Neural cell (in vitro differentiated cells): ENCODE results near the gene GID4. TPM values are rescaled to one million over a fixed set of nuclear protein-coding genes. Genes with fewer than 3 reads are reported as not detected.

Source experiments
- H2AFZ ChIP-seq: fragments of 200-600, 300-800 bp; sonication (generic), shearing (Covaris generic); 2 replicates; pipeline ENCODE4 v1.6.0; 2014; ENCODE audit warnings: low read depth, mild to moderate bottlenecking, antibody characterized with exemption, low read length, moderate library complexity
- H3F3A ChIP-seq: fragments of 200-600 bp; shearing (Covaris generic); 2 replicates; pipeline ENCODE4 v1.6.1; 2016; ENCODE audit warnings: mild to moderate bottlenecking, moderate library complexity, mixed read lengths, antibody characterized with exemption, low read length; ENCODE audit not compliant: insufficient read depth, poor library complexity, severe bottlenecking
- H3K27ac ChIP-seq: fragments of 200-600, 300-800 bp; sonication (generic), shearing (Covaris generic); 2 replicates; pipeline ENCODE4 v1.5.1; 2014; ENCODE audit warnings: mild to moderate bottlenecking, low read length, moderate library complexity
- H3K27me3 ChIP-seq: fragments of 300-800, 200-600 bp; sonication (generic), shearing (Covaris generic); 2 replicates; pipeline ENCODE4 v1.6.0; 2014; ENCODE audit warnings: mild to moderate bottlenecking, low read depth, low read length, moderate library complexity; ENCODE audit not compliant: insufficient read depth
- H3K36me3 ChIP-seq: fragments of 300-800, 200-600 bp; sonication (generic), shearing (Covaris generic); 2 replicates; pipeline ENCODE4 v1.5.1; 2014; ENCODE audit warnings: mild to moderate bottlenecking, antibody characterized with exemption, low read length, moderate library complexity; ENCODE audit not compliant: insufficient read depth
- H3K4me2 ChIP-seq: fragments of 300-800, 200-600 bp; sonication (generic), shearing (Covaris generic); 2 replicates; pipeline ENCODE4 v1.6.0; 2014; ENCODE audit warnings: mild to moderate bottlenecking, low read length
- H3K4me3 ChIP-seq: fragments of 300-800, 200-600 bp; sonication (generic), shearing (Covaris generic); 2 replicates; pipeline ENCODE4 v1.5.1; 2014; ENCODE audit warnings: mild to moderate bottlenecking, low read length, moderate library complexity
- H3K79me2 ChIP-seq: fragments of 200-600 bp; shearing (Covaris generic); replicated peaks from 2 replicates; pipeline ENCODE4 v1.6.0; 2014; ENCODE audit warnings: mild to moderate bottlenecking, low read length, moderate library complexity; ENCODE audit not compliant: insufficient read depth
- H3K9ac ChIP-seq: fragments of 300-800, 200-600 bp; sonication (generic), shearing (Covaris generic); 2 replicates; pipeline ENCODE4 v1.6.1; 2016; ENCODE audit warnings: mild to moderate bottlenecking, low read length, mixed read lengths
- H3K9me2 ChIP-seq: fragments of 200-600 bp; shearing (Covaris generic); 2 replicates; pipeline ENCODE4 v1.6.1; 2016; ENCODE audit warnings: mild to moderate bottlenecking, low read length, mixed read lengths; ENCODE audit not compliant: insufficient read depth
- H3K9me3 ChIP-seq: fragments of 200-600, 300-800 bp; sonication (generic), shearing (Covaris generic); 2 replicates; pipeline ENCODE4 v1.6.1; 2016; ENCODE audit warnings: mild to moderate bottlenecking, mixed run types, low read length, moderate library complexity, mixed read lengths
- H4K20me1 ChIP-seq: fragments of 200-600 bp; shearing (Covaris generic); 2 replicates; pipeline ENCODE4 v1.6.1; 2016; ENCODE audit warnings: mild to moderate bottlenecking, mixed run types; ENCODE audit not compliant: insufficient read depth
- EP300 ChIP-seq: fragments of 450-650 bp; conservative IDR thresholded peaks from 2 replicates; pipeline ENCODE4 v1.6.1; 2014; ENCODE audit warnings: antibody characterized with exemption, mild to moderate bottlenecking, moderate library complexity; ENCODE audit not compliant: poor library complexity, severe bottlenecking
- EZH2 ChIP-seq: fragments of 200-600, 300-800 bp; shearing (Covaris generic), sonication (generic); IDR thresholded peaks from 2 replicates; pipeline ENCODE4 v1.6.1; 2014; ENCODE audit warnings: antibody characterized with exemption, low read length, borderline replicate concordance, mild to moderate bottlenecking; ENCODE audit not compliant: insufficient read depth, poor library complexity, severe bottlenecking
- MXI1 ChIP-seq: fragments of 450-650 bp; conservative IDR thresholded peaks from 2 replicates; pipeline ENCODE4 v1.6.1; 2014; ENCODE audit warnings: antibody characterized with exemption, mild to moderate bottlenecking; ENCODE audit not compliant: poor library complexity, severe bottlenecking
- POLR2AphosphoS5 ChIP-seq: IDR thresholded peaks from 2 replicates; pipeline ENCODE4 v1.6.1; 2012
- RAD21 ChIP-seq: fragments of 450-650 bp; conservative IDR thresholded peaks from 2 replicates; pipeline ENCODE4 v1.6.1; 2014; ENCODE audit warnings: antibody characterized with exemption, mild to moderate bottlenecking, moderate library complexity
- SMC3 ChIP-seq: fragments of 450-650 bp; conservative IDR thresholded peaks from 2 replicates; pipeline ENCODE4 v1.6.1; 2014; ENCODE audit warnings: antibody characterized with exemption, mild to moderate bottlenecking, moderate library complexity; ENCODE audit not compliant: poor library complexity
- TAF1 ChIP-seq: IDR thresholded peaks from 2 replicates; pipeline ENCODE4 v1.6.1; 2012; ENCODE audit warnings: low read depth
- polyA plus RNA-seq: library from polyadenylated mRNA; depleted of rRNA; stranded (reverse); fragments of >200 nt; gene quantifications from 2 replicates; pipeline ENCODE4 v1.2.3, GENCODE V29; 2014
- TF ChIP-seq, protein P1 (sequence below): fragments of 450-650 bp; IDR thresholded peaks from 2 replicates; pipeline ENCODE4 v1.5.1; 2014; ENCODE audit warnings: antibody characterized with exemption, mild to moderate bottlenecking, moderate library complexity; ENCODE audit not compliant: poor library complexity, severe bottlenecking
- TF ChIP-seq, protein P2 (sequence below): IDR thresholded peaks from 2 replicates; pipeline ENCODE4 v1.6.1; 2012; ENCODE audit warnings: borderline replicate concordance

GID4 gene
- polyA plus RNA-seq, 1 donor from 2014 or later = 4.9 TPM

GRCh38 chr17:18004884-18005305 is 34.3 kb upstream of the GID4 start:
- no peaks in the 10 kb centered on the region for H3K9me3 ChIP-seq
- peak overlapping the region; percentile 53 for H3K9ac ChIP-seq
- TF ChIP-seq POLR2AphosphoS5 (peak; percentile 82), EZH2 (no peak), RAD21 (peak; percentile 66), MXI1 (no peak), EP300 (peak; percentile 91), TAF1 (peak; percentile 44), SMC3 (peak; percentile 71)
- TF ChIP-seq, protein P1, sequence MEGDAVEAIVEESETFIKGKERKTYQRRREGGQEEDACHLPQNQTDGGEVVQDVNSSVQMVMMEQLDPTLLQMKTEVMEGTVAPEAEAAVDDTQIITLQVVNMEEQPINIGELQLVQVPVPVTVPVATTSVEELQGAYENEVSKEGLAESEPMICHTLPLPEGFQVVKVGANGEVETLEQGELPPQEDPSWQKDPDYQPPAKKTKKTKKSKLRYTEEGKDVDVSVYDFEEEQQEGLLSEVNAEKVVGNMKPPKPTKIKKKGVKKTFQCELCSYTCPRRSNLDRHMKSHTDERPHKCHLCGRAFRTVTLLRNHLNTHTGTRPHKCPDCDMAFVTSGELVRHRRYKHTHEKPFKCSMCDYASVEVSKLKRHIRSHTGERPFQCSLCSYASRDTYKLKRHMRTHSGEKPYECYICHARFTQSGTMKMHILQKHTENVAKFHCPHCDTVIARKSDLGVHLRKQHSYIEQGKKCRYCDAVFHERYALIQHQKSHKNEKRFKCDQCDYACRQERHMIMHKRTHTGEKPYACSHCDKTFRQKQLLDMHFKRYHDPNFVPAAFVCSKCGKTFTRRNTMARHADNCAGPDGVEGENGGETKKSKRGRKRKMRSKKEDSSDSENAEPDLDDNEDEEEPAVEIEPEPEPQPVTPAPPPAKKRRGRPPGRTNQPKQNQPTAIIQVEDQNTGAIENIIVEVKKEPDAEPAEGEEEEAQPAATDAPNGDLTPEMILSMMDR = peak; percentile 86
- TF ChIP-seq, protein P2, sequence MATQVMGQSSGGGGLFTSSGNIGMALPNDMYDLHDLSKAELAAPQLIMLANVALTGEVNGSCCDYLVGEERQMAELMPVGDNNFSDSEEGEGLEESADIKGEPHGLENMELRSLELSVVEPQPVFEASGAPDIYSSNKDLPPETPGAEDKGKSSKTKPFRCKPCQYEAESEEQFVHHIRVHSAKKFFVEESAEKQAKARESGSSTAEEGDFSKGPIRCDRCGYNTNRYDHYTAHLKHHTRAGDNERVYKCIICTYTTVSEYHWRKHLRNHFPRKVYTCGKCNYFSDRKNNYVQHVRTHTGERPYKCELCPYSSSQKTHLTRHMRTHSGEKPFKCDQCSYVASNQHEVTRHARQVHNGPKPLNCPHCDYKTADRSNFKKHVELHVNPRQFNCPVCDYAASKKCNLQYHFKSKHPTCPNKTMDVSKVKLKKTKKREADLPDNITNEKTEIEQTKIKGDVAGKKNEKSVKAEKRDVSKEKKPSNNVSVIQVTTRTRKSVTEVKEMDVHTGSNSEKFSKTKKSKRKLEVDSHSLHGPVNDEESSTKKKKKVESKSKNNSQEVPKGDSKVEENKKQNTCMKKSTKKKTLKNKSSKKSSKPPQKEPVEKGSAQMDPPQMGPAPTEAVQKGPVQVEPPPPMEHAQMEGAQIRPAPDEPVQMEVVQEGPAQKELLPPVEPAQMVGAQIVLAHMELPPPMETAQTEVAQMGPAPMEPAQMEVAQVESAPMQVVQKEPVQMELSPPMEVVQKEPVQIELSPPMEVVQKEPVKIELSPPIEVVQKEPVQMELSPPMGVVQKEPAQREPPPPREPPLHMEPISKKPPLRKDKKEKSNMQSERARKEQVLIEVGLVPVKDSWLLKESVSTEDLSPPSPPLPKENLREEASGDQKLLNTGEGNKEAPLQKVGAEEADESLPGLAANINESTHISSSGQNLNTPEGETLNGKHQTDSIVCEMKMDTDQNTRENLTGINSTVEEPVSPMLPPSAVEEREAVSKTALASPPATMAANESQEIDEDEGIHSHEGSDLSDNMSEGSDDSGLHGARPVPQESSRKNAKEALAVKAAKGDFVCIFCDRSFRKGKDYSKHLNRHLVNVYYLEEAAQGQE = peak; percentile 63
- H3F3A ChIP-seq = no peaks in the 10 kb centered on the region
- no peaks in the 10 kb centered on the region for H3K79me2 ChIP-seq
- no peaks in the 10 kb centered on the region for H3K27me3 ChIP-seq
- no peak overlapping the region for H3K4me2 ChIP-seq
- peak overlapping the region; percentile 86 for H3K27ac ChIP-seq
- peak overlapping the region; percentile 11 for H3K4me3 ChIP-seq
- no peaks in the 10 kb centered on the region for H3K9me2 ChIP-seq
- no peak overlapping the region for H2AFZ ChIP-seq
- H3K36me3 ChIP-seq = no peaks in the 10 kb centered on the region
- H4K20me1 ChIP-seq = no peaks in the 10 kb centered on the region

DNA sequence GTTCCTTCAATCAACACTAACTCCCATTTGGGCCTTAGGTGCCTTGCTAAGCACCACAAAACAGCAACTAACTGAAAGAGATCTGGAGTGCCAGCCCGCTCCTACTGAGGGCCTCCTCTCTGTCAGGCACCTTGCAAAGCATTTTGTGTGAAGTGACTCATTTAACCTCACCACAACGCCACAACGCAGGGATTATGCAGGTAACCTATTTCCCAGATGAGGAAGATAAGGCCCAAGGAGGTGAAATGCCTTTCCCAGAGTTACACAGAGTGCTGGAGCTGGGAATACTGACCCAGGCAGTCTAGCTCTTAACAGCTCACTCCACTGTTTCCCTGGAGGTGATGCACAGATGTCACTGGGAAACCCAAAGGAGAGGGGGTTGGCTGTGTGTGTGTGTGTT is 33.7 kb upstream of the GID4 start:
- Histone ChIP-seq H3K9ac (peak overlapping the region; percentile 53), H3F3A (no peaks in the 10 kb centered on the region), H3K4me2 (no peak overlapping the region), H2AFZ (no peak overlapping the region), H3K4me3 (peak overlapping the region; percentile 11), H3K9me3 (no peaks in the 10 kb centered on the region), H3K36me3 (no peaks in the 10 kb centered on the region), H3K9me2 (no peaks in the 10 kb centered on the region), H3K27me3 (no peaks in the 10 kb centered on the region), H3K79me2 (no peaks in the 10 kb centered on the region), H3K27ac (peak overlapping the region; percentile 86), H4K20me1 (no peaks in the 10 kb centered on the region)
- TF ChIP-seq POLR2AphosphoS5 = no peak
- no peak for TF ChIP-seq TAF1
- TF ChIP-seq EP300 = no peak
- no peak for TF ChIP-seq MXI1
- TF ChIP-seq EZH2 = no peak
- TF ChIP-seq, protein P1 = no peak
- no peak for TF ChIP-seq SMC3
- TF ChIP-seq, protein P2 = no peak
- TF ChIP-seq RAD21 = no peak
